Measurements from ENCODE around the gene AMD1.
"Not testable (repeated sequence)": the region's sequence is repeated elsewhere in the genome, so short reads cannot be mapped to it uniquely, and the experiment has no call there.

The AMD1 gene

DNA sequence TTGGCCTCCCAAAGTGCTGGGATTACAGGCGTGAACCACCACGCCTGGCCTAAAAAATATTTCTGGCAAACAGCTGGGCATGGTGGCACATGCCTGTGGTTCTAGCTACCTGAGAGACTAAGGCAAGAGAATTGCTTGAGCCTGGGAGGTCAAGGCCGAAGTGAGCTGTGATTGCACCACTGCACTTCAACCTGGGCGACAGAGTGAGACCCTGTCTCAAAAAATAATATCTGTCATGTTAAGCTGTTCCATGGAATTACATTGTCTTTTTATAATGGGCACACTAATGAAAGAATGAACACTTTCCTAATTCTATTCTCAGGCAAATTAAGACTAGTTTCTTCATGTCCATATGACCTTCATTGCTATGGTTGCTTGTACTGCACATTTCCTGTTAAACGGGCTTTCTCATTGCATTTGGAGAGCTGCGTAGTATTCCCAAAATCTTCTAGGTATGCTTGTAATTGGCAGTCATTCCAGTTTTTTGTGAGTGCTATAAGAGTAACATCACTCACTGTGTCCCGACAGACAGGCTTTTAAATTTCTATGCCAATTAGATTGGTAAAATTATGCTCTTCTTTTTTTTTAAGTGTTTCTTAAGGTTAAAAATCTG lies 12.1 kb downstream of the AMD1 start:
- TF ChIP-seq, protein P1, sequence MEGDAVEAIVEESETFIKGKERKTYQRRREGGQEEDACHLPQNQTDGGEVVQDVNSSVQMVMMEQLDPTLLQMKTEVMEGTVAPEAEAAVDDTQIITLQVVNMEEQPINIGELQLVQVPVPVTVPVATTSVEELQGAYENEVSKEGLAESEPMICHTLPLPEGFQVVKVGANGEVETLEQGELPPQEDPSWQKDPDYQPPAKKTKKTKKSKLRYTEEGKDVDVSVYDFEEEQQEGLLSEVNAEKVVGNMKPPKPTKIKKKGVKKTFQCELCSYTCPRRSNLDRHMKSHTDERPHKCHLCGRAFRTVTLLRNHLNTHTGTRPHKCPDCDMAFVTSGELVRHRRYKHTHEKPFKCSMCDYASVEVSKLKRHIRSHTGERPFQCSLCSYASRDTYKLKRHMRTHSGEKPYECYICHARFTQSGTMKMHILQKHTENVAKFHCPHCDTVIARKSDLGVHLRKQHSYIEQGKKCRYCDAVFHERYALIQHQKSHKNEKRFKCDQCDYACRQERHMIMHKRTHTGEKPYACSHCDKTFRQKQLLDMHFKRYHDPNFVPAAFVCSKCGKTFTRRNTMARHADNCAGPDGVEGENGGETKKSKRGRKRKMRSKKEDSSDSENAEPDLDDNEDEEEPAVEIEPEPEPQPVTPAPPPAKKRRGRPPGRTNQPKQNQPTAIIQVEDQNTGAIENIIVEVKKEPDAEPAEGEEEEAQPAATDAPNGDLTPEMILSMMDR (IDR thresholded peaks at IDR 0.05; ENCODE audit: low read depth, low read length) = no peak
- no peak for TF ChIP-seq MYC (IDR thresholded peaks at IDR 0.05; ENCODE audit: low read depth, low read length)
- TF ChIP-seq, protein P2, sequence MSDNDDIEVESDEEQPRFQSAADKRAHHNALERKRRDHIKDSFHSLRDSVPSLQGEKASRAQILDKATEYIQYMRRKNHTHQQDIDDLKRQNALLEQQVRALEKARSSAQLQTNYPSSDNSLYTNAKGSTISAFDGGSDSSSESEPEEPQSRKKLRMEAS (IDR thresholded peaks at IDR 0.05; ENCODE audit: low read depth, low read length) = no peak
- no peak overlapping the region for H3K4me3 ChIP-seq (ENCODE audit: low read depth, low read length)
- DNase-seq (ENCODE audit: low read depth) = no peak

DNA sequence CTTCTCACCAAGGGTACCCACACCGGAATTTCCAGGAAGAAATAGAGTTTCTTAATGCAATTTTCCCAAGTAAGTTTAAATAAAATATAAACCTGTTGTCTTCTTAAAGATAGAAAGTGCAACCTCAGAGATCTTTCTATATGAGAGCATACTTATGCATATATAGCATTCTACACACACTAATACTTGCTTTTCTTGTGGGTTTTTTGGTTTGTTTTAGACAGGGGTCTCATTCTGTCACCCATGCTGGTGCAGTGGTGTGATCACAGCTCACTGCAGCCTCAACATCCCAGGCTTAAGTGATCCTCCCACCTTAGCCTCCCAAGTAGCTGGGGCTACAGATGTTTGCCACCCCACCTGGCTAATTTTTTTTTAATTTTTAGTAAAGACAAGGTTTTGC lies 15.7 kb downstream of the AMD1 start:
- no peak for DNase-seq (ENCODE audit: low read depth)
- TF ChIP-seq MYC (IDR thresholded peaks at IDR 0.05; ENCODE audit: low read depth, low read length) = no peak
- no peak for TF ChIP-seq POLR2A (IDR thresholded peaks at IDR 0.05; ENCODE audit: extremely low read depth, insufficient read length)
- TF ChIP-seq, protein P1 (IDR thresholded peaks at IDR 0.05; ENCODE audit: low read depth, low read length) = no peak
- TF ChIP-seq, protein P2 (IDR thresholded peaks at IDR 0.05; ENCODE audit: low read depth, low read length) = no peak
- no peak overlapping the region for H3K4me3 ChIP-seq (ENCODE audit: low read depth, low read length)

DNA sequence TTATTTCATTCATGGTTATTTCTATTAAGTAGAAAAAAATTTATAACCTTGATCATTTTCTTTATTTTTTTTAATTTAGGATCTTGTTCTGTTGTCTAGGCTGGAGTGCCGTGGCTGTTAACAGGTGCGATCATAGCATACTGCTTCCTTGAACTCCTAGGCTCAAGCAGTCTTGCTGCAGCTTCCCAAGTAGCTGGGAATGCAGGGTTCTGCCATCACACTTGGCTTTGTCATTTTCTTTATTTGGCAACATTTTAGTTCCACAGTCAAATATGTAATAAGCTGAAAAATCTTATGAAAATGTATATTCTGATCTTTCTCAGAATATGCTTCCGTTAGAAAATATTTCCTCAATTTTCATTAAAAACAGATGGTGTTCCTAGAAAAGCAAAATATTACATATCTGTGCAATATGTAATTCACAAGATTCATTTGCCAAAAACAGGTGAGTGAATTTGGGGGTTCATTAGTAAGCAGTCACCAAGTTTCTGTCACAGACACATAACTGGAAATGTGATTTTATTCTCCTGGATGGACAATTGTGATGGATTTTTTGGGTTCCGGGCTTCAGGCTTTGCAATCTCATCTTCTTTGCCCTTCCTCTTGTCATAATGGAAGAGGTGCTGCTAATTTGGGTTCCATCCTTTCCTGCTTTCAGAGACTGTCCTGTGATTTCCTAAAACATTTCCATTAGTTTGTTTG lies 21.5 kb downstream of the AMD1 start:
- DNase-seq (ENCODE audit: low read depth) = no peak
- no peak overlapping the region for H3K4me3 ChIP-seq (ENCODE audit: low read depth, low read length)

DNA sequence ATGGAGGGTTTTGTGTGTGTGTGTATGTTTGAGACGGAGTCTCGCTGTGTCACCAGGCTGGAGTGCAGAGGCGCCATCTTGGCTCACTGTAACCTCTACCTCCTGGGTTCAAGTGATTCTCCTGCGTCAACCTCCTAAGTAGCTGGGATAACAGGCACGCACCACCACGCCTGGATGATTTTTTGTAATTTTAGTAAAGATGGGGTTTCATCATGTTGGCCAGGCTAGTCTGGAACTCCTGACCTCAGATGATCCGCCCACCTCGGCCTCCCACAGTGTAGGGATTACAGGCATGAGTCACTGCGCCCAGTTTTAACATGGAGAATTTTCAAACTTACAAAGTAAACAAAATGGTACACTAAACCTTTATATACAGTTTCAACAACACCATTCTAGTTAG lies 22.8 kb downstream of the AMD1 start:
- DNase-seq (ENCODE audit: low read depth) = peak; percentile 37
- no peak overlapping the region for H3K4me3 ChIP-seq (ENCODE audit: low read depth, low read length)
- no peak for TF ChIP-seq POLR2A (IDR thresholded peaks at IDR 0.05; ENCODE audit: extremely low read depth, insufficient read length)
- TF ChIP-seq, protein P1 (IDR thresholded peaks at IDR 0.05; ENCODE audit: low read depth, low read length) = no peak
- no peak for TF ChIP-seq MYC (IDR thresholded peaks at IDR 0.05; ENCODE audit: low read depth, low read length)
- TF ChIP-seq, protein P2 (IDR thresholded peaks at IDR 0.05; ENCODE audit: low read depth, low read length) = no peak

More for the DNA sequence above, 21.5 kb downstream of the AMD1 start:
- TF ChIP-seq, protein P1 (IDR thresholded peaks at IDR 0.05; ENCODE audit: low read depth, low read length) = no peak
- TF ChIP-seq MYC (IDR thresholded peaks at IDR 0.05; ENCODE audit: low read depth, low read length) (no peak), POLR2A (IDR thresholded peaks at IDR 0.05; ENCODE audit: extremely low read depth, insufficient read length) (no peak)
- TF ChIP-seq, protein P2 (IDR thresholded peaks at IDR 0.05; ENCODE audit: low read depth, low read length) = no peak

DNA sequence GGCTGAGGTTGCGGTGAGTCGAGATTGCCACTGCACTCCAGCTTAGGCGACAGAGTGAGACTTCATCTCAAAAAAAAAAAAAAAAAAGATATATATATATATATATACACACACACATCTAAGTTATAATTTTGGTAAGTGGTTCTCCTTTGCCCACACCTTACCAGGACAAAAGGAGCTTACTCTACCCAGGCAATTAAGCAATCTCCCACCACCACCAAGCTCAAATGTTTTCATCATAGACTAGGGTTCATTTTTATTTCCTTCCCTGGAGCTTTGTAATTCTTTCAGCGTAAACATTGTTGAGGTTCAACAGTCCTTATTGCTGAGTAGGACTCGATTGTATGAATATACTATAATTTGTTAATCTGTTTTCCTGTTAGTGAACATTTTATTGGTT lies 23.5 kb downstream of the AMD1 start:
- no peak for DNase-seq (ENCODE audit: low read depth)
- no peak overlapping the region for H3K4me3 ChIP-seq (ENCODE audit: low read depth, low read length)
- TF ChIP-seq, protein P2 (IDR thresholded peaks at IDR 0.05; ENCODE audit: low read depth, low read length) = no peak

DNA sequence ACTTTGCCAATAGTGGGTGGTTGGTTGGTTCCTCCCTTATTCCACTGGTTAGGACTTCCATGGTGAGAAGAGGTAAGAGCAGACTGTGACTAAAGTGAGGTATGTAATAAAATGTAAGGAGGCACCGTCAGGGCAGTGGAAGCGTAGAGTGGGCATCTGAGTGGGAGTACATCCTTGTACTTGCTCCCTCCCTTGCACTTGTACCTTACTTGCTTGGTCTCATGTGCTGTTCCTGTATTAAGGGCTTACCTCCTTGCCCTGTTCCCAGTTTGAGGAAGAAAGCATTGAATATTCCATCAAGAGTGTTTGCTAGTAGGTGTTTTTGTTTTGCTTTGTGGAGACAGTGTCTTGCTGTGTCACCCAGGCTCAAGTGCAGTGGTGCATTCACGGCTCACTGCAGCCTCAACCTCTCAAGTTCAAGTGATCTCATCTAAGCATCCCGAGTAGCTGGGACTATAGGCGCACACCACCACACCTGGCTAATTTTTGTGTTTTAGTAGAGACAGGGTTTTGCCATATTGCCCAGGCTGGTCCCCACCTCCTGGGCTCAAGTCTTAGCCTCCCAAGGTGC lies 25.5 kb downstream of the AMD1 start:
- TF ChIP-seq, protein P1 (IDR thresholded peaks at IDR 0.05; ENCODE audit: low read depth, low read length) = no peak
- no peak for TF ChIP-seq MYC (IDR thresholded peaks at IDR 0.05; ENCODE audit: low read depth, low read length)
- no peak for TF ChIP-seq POLR2A (IDR thresholded peaks at IDR 0.05; ENCODE audit: extremely low read depth, insufficient read length)
- TF ChIP-seq, protein P2 (IDR thresholded peaks at IDR 0.05; ENCODE audit: low read depth, low read length) = no peak
- no peak for DNase-seq (ENCODE audit: low read depth)
- H3K4me3 ChIP-seq (ENCODE audit: low read depth, low read length) = no peak overlapping the region

DNA sequence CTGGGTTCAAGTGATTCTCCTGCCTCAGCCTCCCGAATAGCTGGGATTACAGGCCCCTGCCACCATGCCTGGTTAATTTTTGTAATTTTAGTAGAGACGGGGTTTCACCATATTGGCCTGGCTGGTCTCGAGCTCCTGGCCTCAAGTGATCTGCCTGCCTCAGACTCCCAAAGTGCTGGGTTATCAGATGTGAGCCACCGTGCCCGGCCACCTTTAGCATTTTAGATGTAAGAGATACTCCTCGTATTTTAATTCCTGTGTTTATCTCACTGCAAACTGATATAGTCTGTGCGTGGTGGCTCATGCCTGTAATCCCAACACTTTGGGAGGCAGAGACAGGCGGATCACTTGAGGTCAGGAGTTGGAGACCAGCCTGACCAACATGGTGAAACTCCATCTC lies 27.0 kb downstream of the AMD1 start:
- H3K4me3 ChIP-seq (ENCODE audit: low read depth, low read length); DNase-seq (ENCODE audit: low read depth): not testable (repeated sequence)

Measured in NB4 (cell line).